Trophoblast cell (in vitro differentiated cells and primary cell): ENCODE results near the gene AOPEP.

Source experiments
- DNase-seq, 2 donors: peaks; one replicate each; pipeline ENCODE4 v3.0.0-alpha.2; 2016
- H2AFZ ChIP-seq: 2 replicates; pipeline ENCODE4 v1.6.1; 2013; ENCODE audit warnings: low read length, moderate library complexity, mild to moderate bottlenecking; ENCODE audit not compliant: insufficient read depth, poor library complexity
- H2AK5ac ChIP-seq: 2 replicates; pipeline ENCODE4 v1.6.1; 2013; ENCODE audit warnings: mild to moderate bottlenecking, low read length
- H2BK120ac ChIP-seq: 2 replicates; pipeline ENCODE4 v1.6.1; 2013; ENCODE audit warnings: low read length, mild to moderate bottlenecking, moderate library complexity; ENCODE audit not compliant: insufficient read depth, poor library complexity
- H2BK12ac ChIP-seq: 2 replicates; pipeline ENCODE4 v1.6.1; 2013; ENCODE audit warnings: mild to moderate bottlenecking, low read length, moderate library complexity
- H2BK5ac ChIP-seq: 2 replicates; pipeline ENCODE4 v1.6.1; 2013; ENCODE audit warnings: low read length, low read depth, moderate library complexity, mild to moderate bottlenecking; ENCODE audit not compliant: poor library complexity
- H3K14ac ChIP-seq: 2 replicates; pipeline ENCODE4 v1.6.1; 2013; ENCODE audit warnings: mild to moderate bottlenecking, low read length
- H3K18ac ChIP-seq: 2 replicates; pipeline ENCODE4 v1.6.1; 2013; ENCODE audit warnings: mild to moderate bottlenecking, low read length
- H3K23ac ChIP-seq: 2 replicates; pipeline ENCODE4 v1.6.1; 2013; ENCODE audit warnings: low read length
- H3K27ac ChIP-seq: 2 replicates; pipeline ENCODE4 v1.5.1; 2013; ENCODE audit warnings: low read depth, mild to moderate bottlenecking, inconsistent platforms, low read length, moderate library complexity
- H3K27me3 ChIP-seq: 2 replicates; pipeline ENCODE4 v1.6.1; 2013; ENCODE audit warnings: inconsistent platforms, mild to moderate bottlenecking, low read length, moderate library complexity; ENCODE audit not compliant: insufficient read depth
- H3K36me3 ChIP-seq, 2 experiments: 1 replicate in 1 of 2; 2 replicates in 1 of 2; pipeline ENCODE4 v1.6.1; 2013; ENCODE audit warnings: low read length in 2 of 2, mild to moderate bottlenecking in 2 of 2, moderate library complexity in 1 of 2; ENCODE audit not compliant: insufficient read depth in 2 of 2, control insufficient read depth in 1 of 2
- H3K4ac ChIP-seq: 2 replicates; pipeline ENCODE4 v1.6.1; 2013; ENCODE audit warnings: low read depth, mild to moderate bottlenecking, low read length, moderate library complexity
- H3K4me1 ChIP-seq, 2 experiments: 1 replicate in 1 of 2; 2 replicates in 1 of 2; pipeline ENCODE4 v1.6.1; 2013; ENCODE audit warnings: low read length in 2 of 2, mild to moderate bottlenecking in 2 of 2, moderate library complexity in 1 of 2; ENCODE audit not compliant: insufficient read depth in 2 of 2, control insufficient read depth in 1 of 2
- H3K4me2 ChIP-seq: 2 replicates; pipeline ENCODE4 v1.6.1; 2013; ENCODE audit warnings: inconsistent platforms, mild to moderate bottlenecking, low read length, moderate library complexity
- H3K4me3 ChIP-seq: 2 replicates; pipeline ENCODE4 v1.5.1; 2013; ENCODE audit warnings: mild to moderate bottlenecking, low read depth, low read length, inconsistent platforms
- H3K79me1 ChIP-seq: one replicate; pipeline ENCODE4 v1.6.1; 2013; ENCODE audit warnings: low read length
- H3K79me2 ChIP-seq: 2 replicates; pipeline ENCODE4 v1.6.1; 2013; ENCODE audit warnings: low read length, mild to moderate bottlenecking; ENCODE audit not compliant: control insufficient read depth, insufficient read depth, poor library complexity
- H3K9ac ChIP-seq: 2 replicates; pipeline ENCODE4 v1.6.1; 2013; ENCODE audit warnings: mild to moderate bottlenecking, low read length
- H3K9me3 ChIP-seq: 2 replicates; pipeline ENCODE4 v1.6.1; 2013; ENCODE audit warnings: low read depth, mild to moderate bottlenecking, control low read depth, inconsistent platforms, low read length; ENCODE audit not compliant: insufficient read depth
- H4K12ac ChIP-seq: 2 replicates; pipeline ENCODE4 v1.6.1; 2013; ENCODE audit warnings: low read depth, mild to moderate bottlenecking, low read length, moderate library complexity
- H4K8ac ChIP-seq: 2 replicates; pipeline ENCODE4 v1.6.1; 2013; ENCODE audit warnings: low read depth, mild to moderate bottlenecking, low read length, moderate library complexity
- H4K91ac ChIP-seq: one replicate; pipeline ENCODE4 v1.6.1; 2013; ENCODE audit warnings: low read depth, mild to moderate bottlenecking, low read length, moderate library complexity
- whole genome bisulfite sequencing: extraction: QIAGEN DNeasy Blood & Tissue Kit; methylation state at CpG from one replicate; pipeline ENCODE4 v1.1.7; 2013; ENCODE audit warnings: missing lambda C conversion rate; ENCODE audit not compliant: insufficient read length, insufficient coverage; ENCODE audit errors: extremely low coverage; 5-methylcytosine and 5-hydroxymethylcytosine counted together

AOPEP gene

GRCh38 chr9:95085036-95085770 is 358.7 kb downstream of the AOPEP start:
- Histone ChIP-seq H2BK120ac (no peak overlapping the region), H3K14ac (no peak overlapping the region), H2AK5ac (no peak overlapping the region), H3K4ac (no peak overlapping the region), H3K27ac (no peak overlapping the region), H2BK12ac (no peak overlapping the region), H3K36me3 (peaks cover 63 to 66% of the 10 kb centered on the region in 2 experiments), H4K12ac (no peak overlapping the region), H3K9me3 (peaks cover 7% of the 10 kb centered on the region), H3K9ac (no peak overlapping the region), H2AFZ (no peak overlapping the region), H3K79me2 (no peaks in the 10 kb centered on the region), H3K4me2 (no peak overlapping the region), H2BK5ac (no peak overlapping the region), H3K79me1 (peaks cover 9% of the 10 kb centered on the region), H3K4me1 (peaks cover 12 to 16% of the 10 kb centered on the region in 2 experiments), H3K4me3 (no peak overlapping the region), H3K27me3 (no peaks in the 10 kb centered on the region), H4K8ac (no peak overlapping the region), H4K91ac (no peak overlapping the region), H3K18ac (no peak overlapping the region), H3K23ac (no peak overlapping the region)
- no CpG with 5 or more reads among the region's 29 CpGs for WGBS
- no peak for DNase-seq

GRCh38 chr9:95085861-95086563 is 359.5 kb downstream of the AOPEP start:
- H3K79me2 ChIP-seq, result no peaks in the 10 kb centered on the region
- no peak overlapping the region for H3K9ac ChIP-seq
- H3K14ac ChIP-seq, result no peak overlapping the region
- H2BK5ac ChIP-seq, result no peak overlapping the region
- H4K12ac ChIP-seq, result no peak overlapping the region
- H2BK12ac ChIP-seq, result no peak overlapping the region
- no peak overlapping the region for H3K4ac ChIP-seq
- H3K4me1 ChIP-seq, result peaks cover 19 to 24% of the 10 kb centered on the region in 2 experiments
- H4K8ac ChIP-seq, result no peak overlapping the region
- peak overlapping the region; percentile 12 for H3K18ac ChIP-seq
- peaks cover 58 to 60% of the 10 kb centered on the region in 2 experiments for H3K36me3 ChIP-seq
- H2AK5ac ChIP-seq, result no peak overlapping the region
- no peak overlapping the region for H3K23ac ChIP-seq
- H3K4me3 ChIP-seq, result no peak overlapping the region
- peaks cover 15% of the 10 kb centered on the region for H3K79me1 ChIP-seq
- peaks cover 7% of the 10 kb centered on the region for H3K9me3 ChIP-seq
- no peak overlapping the region for H2AFZ ChIP-seq
- no peaks in the 10 kb centered on the region for H3K27me3 ChIP-seq
- no peak overlapping the region for H3K4me2 ChIP-seq
- H2BK120ac ChIP-seq, result no peak overlapping the region
- no CpG with 5 or more reads among the region's 40 CpGs for WGBS
- DNase-seq, result no peak
- no peak overlapping the region for H4K91ac ChIP-seq
- H3K27ac ChIP-seq, result peak overlapping the region; percentile 9

GRCh38 chr9:95086564-95086955 is 360.1 kb downstream of the AOPEP start:
- no peak for DNase-seq
- peaks cover 19% of the 10 kb centered on the region for H3K79me1 ChIP-seq
- H3K23ac ChIP-seq, result no peak overlapping the region
- no peak overlapping the region for H2BK5ac ChIP-seq
- no peak overlapping the region for H4K8ac ChIP-seq
- peaks cover 24 to 29% of the 10 kb centered on the region in 2 experiments for H3K4me1 ChIP-seq
- H3K4me2 ChIP-seq, result no peak overlapping the region
- WGBS, result no CpG with 5 or more reads among the region's 8 CpGs
- H3K4ac ChIP-seq, result no peak overlapping the region
- no peak overlapping the region for H2AK5ac ChIP-seq
- H3K9me3 ChIP-seq, result peaks cover 7% of the 10 kb centered on the region
- H3K27ac ChIP-seq, result peak overlapping the region; percentile 9
- no peak overlapping the region for H3K14ac ChIP-seq
- no peak overlapping the region for H4K12ac ChIP-seq
- H4K91ac ChIP-seq, result no peak overlapping the region
- peaks cover 55 to 56% of the 10 kb centered on the region in 2 experiments for H3K36me3 ChIP-seq
- no peak overlapping the region for H3K4me3 ChIP-seq
- H3K18ac ChIP-seq, result no peak overlapping the region
- no peak overlapping the region for H2BK120ac ChIP-seq
- peaks cover 2% of the 10 kb centered on the region for H3K79me2 ChIP-seq
- no peaks in the 10 kb centered on the region for H3K27me3 ChIP-seq
- no peak overlapping the region for H2BK12ac ChIP-seq
- H2AFZ ChIP-seq, result no peak overlapping the region
- H3K9ac ChIP-seq, result no peak overlapping the region

GRCh38 chr9:95087659-95088242 is 361.3 kb downstream of the AOPEP start:
- H3K18ac ChIP-seq, result no peak overlapping the region
- peaks cover 34 to 41% of the 10 kb centered on the region in 2 experiments for H3K4me1 ChIP-seq
- H3K9me3 ChIP-seq, result peaks cover 5% of the 10 kb centered on the region
- H3K27me3 ChIP-seq, result no peaks in the 10 kb centered on the region
- no peak for DNase-seq
- H4K8ac ChIP-seq, result no peak overlapping the region
- peaks cover 45% of the 10 kb centered on the region in 2 experiments for H3K36me3 ChIP-seq
- H3K4me3 ChIP-seq, result no peak overlapping the region
- no peak overlapping the region for H3K23ac ChIP-seq
- H3K27ac ChIP-seq, result no peak overlapping the region
- peaks cover 4% of the 10 kb centered on the region for H3K79me2 ChIP-seq
- no peak overlapping the region for H2BK120ac ChIP-seq
- no peak overlapping the region for H4K91ac ChIP-seq
- no peak overlapping the region for H3K14ac ChIP-seq
- no peak overlapping the region for H2AK5ac ChIP-seq
- H3K79me1 ChIP-seq, result peaks cover 29% of the 10 kb centered on the region
- no peak overlapping the region for H2BK5ac ChIP-seq
- H3K4me2 ChIP-seq, result no peak overlapping the region
- no peak overlapping the region for H3K9ac ChIP-seq
- no CpG with 5 or more reads among the region's 9 CpGs for WGBS
- H3K4ac ChIP-seq, result no peak overlapping the region
- H2BK12ac ChIP-seq, result no peak overlapping the region
- H2AFZ ChIP-seq, result no peak overlapping the region
- no peak overlapping the region for H4K12ac ChIP-seq
